ENCODE results near the gene HMX3. TPM values are rescaled to one million over a fixed set of nuclear protein-coding genes. Genes with fewer than 3 reads are reported as not detected.

HMX3 gene
- total RNA-seq: not detected

DNA sequence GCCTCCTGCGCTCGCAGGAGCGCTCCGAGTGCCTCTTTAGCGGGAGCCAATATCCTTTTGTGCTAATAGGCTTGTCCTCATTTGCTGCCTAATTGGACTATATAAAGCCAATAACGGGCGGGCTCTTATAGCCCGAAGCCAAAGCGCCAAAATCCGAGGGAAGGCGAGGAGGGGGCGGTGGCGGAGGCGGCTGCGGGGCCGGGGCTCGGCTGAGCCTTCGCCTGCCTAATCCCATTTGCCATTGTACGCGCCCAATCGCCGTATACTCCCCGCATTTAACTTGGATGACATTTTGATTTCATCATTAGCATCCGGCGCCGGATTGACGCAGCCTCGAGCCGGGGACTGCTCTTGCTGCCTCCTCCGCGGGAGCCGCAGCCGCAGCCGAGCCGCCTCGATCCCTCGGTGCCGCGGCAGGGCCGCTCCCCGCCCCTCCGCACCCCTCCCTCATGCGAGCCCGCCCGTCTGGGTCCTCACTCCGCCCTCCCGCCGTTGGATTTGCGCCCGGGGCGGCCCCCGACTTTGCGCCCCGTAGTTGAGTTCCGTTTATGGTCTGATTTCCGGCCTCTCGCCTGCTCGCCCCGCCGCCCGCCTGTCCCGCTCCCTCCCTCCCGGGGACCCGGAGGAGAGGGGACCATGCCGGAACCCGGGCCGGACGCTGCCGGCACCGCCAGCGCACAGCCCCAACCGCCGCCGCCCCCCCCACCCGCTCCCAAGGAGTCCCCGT lies at the start of gene HMX3:
HMX3 (plus strand) TSS at position 556 of the 727 bp plus-strand sequence; CDS start at position 637, 81 bp downstream.
- peak within 1 kb of the TSS; percentile 15 to 49 (median 33) for H3K4me3 ChIP-seq
- no peak for TF ChIP-seq POLR2A (IDR thresholded peaks at IDR 0.05)
- no peak for TF ChIP-seq EP300 (IDR thresholded peaks at IDR 0.05)
- TF ChIP-seq, protein P1, sequence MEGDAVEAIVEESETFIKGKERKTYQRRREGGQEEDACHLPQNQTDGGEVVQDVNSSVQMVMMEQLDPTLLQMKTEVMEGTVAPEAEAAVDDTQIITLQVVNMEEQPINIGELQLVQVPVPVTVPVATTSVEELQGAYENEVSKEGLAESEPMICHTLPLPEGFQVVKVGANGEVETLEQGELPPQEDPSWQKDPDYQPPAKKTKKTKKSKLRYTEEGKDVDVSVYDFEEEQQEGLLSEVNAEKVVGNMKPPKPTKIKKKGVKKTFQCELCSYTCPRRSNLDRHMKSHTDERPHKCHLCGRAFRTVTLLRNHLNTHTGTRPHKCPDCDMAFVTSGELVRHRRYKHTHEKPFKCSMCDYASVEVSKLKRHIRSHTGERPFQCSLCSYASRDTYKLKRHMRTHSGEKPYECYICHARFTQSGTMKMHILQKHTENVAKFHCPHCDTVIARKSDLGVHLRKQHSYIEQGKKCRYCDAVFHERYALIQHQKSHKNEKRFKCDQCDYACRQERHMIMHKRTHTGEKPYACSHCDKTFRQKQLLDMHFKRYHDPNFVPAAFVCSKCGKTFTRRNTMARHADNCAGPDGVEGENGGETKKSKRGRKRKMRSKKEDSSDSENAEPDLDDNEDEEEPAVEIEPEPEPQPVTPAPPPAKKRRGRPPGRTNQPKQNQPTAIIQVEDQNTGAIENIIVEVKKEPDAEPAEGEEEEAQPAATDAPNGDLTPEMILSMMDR (IDR thresholded peaks at IDR 0.05): no peak
- no peak for DNase-seq (ENCODE audit: low spot score in 2 of 2)
- no peak within 1 kb of the TSS for H3K27ac ChIP-seq
- H3K4me1 ChIP-seq: peaks cover 0 to 72% (median 41%) of the 10 kb centered on the region in 4 donors
- WGBS, 2 donors: 1 to 3% methylated on average over 57 to 72 of the region's 76 CpGs
- peaks cover 8 to 98% of the 10 kb centered on the region in 2 donors for H3K27me3 ChIP-seq
- H3K9me3 ChIP-seq: no peaks in the 10 kb centered on the region
- H3K36me3 ChIP-seq: no peaks in the 10 kb centered on the region

DNA sequence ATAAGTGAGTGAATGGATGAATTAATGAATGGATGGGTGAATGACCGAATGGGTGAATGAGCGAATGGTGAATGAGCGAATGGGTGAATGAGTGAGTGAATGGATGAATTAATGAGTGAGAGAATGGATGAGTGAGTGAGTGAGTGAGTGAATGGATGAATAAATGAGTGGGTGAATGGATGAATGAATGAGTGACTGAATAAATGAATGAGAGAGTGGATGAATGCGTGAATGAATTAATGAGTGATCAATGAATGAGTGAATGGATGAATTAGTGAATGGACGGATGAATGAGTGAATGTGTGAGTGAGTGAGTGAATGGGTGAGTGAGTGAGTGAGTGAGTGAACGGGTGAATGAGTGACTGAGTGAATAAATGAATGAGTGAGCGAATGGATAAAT lies 49.5 kb upstream of the HMX3 start:
- no peaks in the 10 kb centered on the region for H3K9me3 ChIP-seq

DNA sequence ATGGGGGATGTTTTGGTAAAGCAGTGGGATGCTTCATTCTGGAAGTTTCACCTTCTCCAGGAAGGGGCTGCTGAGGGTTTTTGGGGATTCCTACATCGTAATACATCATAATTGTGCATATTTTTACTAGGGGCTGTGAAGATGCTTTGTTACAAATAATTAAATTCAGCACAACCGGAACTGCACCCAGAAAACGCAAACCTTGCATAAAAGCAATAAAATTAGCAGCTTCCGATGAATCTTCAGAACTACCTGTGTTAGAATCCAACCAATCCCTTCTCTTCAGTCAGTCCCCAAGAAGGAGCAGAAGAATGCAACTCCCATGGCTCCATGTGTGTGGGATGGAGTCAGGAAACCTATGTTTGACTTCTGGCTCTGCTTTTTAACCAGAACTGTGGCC lies 48.4 kb upstream of the HMX3 start:
- H3K27me3 ChIP-seq: peaks cover 0 to 11% of the 10 kb centered on the region in 2 donors
- no peaks in the 10 kb centered on the region for H3K9me3 ChIP-seq
- no peak overlapping the region for H3K4me3 ChIP-seq
- DNase-seq (ENCODE audit: low spot score in 2 of 2): no peak
- no peak overlapping the region for H3K27ac ChIP-seq
- H3K4me1 ChIP-seq: no peaks in the 10 kb centered on the region
- 80 to 81% methylated on average over 4 of the region's 4 CpGs for WGBS, 2 donors
- no peak for TF ChIP-seq POLR2A (IDR thresholded peaks at IDR 0.05)
- no peak for TF ChIP-seq EP300 (IDR thresholded peaks at IDR 0.05)
- TF ChIP-seq, protein P1 (IDR thresholded peaks at IDR 0.05): no peak
- no peaks in the 10 kb centered on the region for H3K36me3 ChIP-seq

More for the DNA sequence above, 49.5 kb upstream of the HMX3 start:
- 92% methylated on average over 7 of the region's 7 CpGs for WGBS, 2 donors
- Histone ChIP-seq H3K4me1 (no peaks in the 10 kb centered on the region), H3K27me3 (peaks cover 0 to 5% of the 10 kb centered on the region in 2 donors), H3K4me3 (no peak overlapping the region), H3K27ac (no peak overlapping the region), H3K36me3 (no peaks in the 10 kb centered on the region)
- no peak for DNase-seq (ENCODE audit: low spot score in 2 of 2)
- TF ChIP-seq, protein P1 (IDR thresholded peaks at IDR 0.05): no peak
- no peak for TF ChIP-seq POLR2A (IDR thresholded peaks at IDR 0.05)
- no peak for TF ChIP-seq EP300 (IDR thresholded peaks at IDR 0.05)

GRCh38 chr10:123087786-123088185 lies 48.0 kb upstream of the HMX3 start:
- TF ChIP-seq EP300 (IDR thresholded peaks at IDR 0.05) (no peak), POLR2A (IDR thresholded peaks at IDR 0.05) (no peak)
- TF ChIP-seq, protein P1 (IDR thresholded peaks at IDR 0.05): no peak
- Histone ChIP-seq H3K4me3 (no peak overlapping the region), H3K27ac (no peak overlapping the region), H3K27me3 (peaks cover 0 to 9% of the 10 kb centered on the region in 2 donors), H3K9me3 (no peaks in the 10 kb centered on the region), H3K36me3 (no peaks in the 10 kb centered on the region), H3K4me1 (no peaks in the 10 kb centered on the region)
- no peak for DNase-seq (ENCODE audit: low spot score in 2 of 2)
- 58 to 68% methylated on average over 3 of the region's 3 CpGs for WGBS, 2 donors

GRCh38 chr10:123092635-123093414 lies 42.9 kb upstream of the HMX3 start:
- H3K9me3 ChIP-seq: no peaks in the 10 kb centered on the region
- DNase-seq (ENCODE audit: low spot score in 2 of 2): no peak
- WGBS, 2 donors: 66 to 71% methylated on average over 14 of the region's 14 CpGs
- H3K36me3 ChIP-seq: no peaks in the 10 kb centered on the region
- TF ChIP-seq POLR2A (IDR thresholded peaks at IDR 0.05) (no peak), EP300 (IDR thresholded peaks at IDR 0.05) (no peak)
- TF ChIP-seq, protein P1 (IDR thresholded peaks at IDR 0.05): no peak
- H3K4me1 ChIP-seq: no peaks in the 10 kb centered on the region
- no peak overlapping the region for H3K4me3 ChIP-seq
- peaks cover 0 to 6% of the 10 kb centered on the region in 2 donors for H3K27me3 ChIP-seq
- no peak overlapping the region for H3K27ac ChIP-seq

Data from tibial nerve (tissue), 4 donors.